Transverse colon (tissue), 4 donors: ENCODE data around the gene USP24. TPM values are rescaled to one million over a fixed set of nuclear protein-coding genes. Genes with fewer than 3 reads are reported as not detected.
"Not testable (repeated sequence)": the region's sequence is repeated elsewhere in the genome, so short reads cannot be mapped to it uniquely, and the experiment has no call there.

ENCODE experiments used
- DNase-seq: peaks from one replicate; pipeline ENCODE4 v3.0.0-alpha.2; 2019
- H3K27ac ChIP-seq, 4 donors: fragments of 200-600 bp; sonication (generic); 2 replicates each; pipeline ENCODE4 v1.5.1; 2016 to 2018; ENCODE audit warnings: inconsistent platforms in 4 of 4
- H3K27me3 ChIP-seq: fragments of 200-600 bp; sonication (generic); 2 replicates; pipeline ENCODE4 v1.5.1; 2017; ENCODE audit warnings: inconsistent platforms
- H3K36me3 ChIP-seq, 4 donors: fragments of 200-600 bp; sonication (generic); 2 replicates each; pipeline ENCODE4 v1.5.1; 2017 to 2019; ENCODE audit warnings: inconsistent platforms in 4 of 4
- H3K4me1 ChIP-seq, 4 donors: fragments of 200-600 bp; sonication (generic); 2 replicates each; pipeline ENCODE4 v1.5.1; 2017 to 2020; ENCODE audit warnings: inconsistent platforms in 4 of 4
- H3K4me3 ChIP-seq, 4 donors: fragments of 200-600 bp; sonication (generic); 1 replicate in 1 of 4; 2 replicates in 3 of 4; pipeline versions ENCODE4 v1.5.1 to v1.6.1; 2017 to 2019; ENCODE audit warnings: inconsistent platforms in 4 of 4
- H3K9me3 ChIP-seq, 2 donors: fragments of 200-600 bp; sonication (generic); 2 replicates each; pipeline ENCODE4 v1.5.1; 2017 to 2019; ENCODE audit warnings: inconsistent platforms in 2 of 2
- CTCF ChIP-seq, 5 experiments: fragments of 200-600 bp in 3 of 5; fragments of 450-650 bp in 2 of 5; sonication (generic) in 3 of 5; IDR thresholded peaks; 1 replicate in 2 of 5; 2 replicates in 3 of 5; pipeline ENCODE4 v1.5.1; 2016 to 2017; ENCODE audit warnings: antibody characterized with exemption in 5 of 5, inconsistent platforms in 3 of 5, mild to moderate bottlenecking in 2 of 5, moderate library complexity in 1 of 5
- EP300 ChIP-seq: sonication (generic); formaldehyde crosslinking; IDR thresholded peaks from one replicate; pipeline ENCODE4 v1.6.1; 2017; ENCODE audit warnings: antibody characterized with exemption, low read depth
- POLR2A ChIP-seq: fragments of 450-650 bp; IDR thresholded peaks from one replicate; pipeline ENCODE4 v1.6.1; 2016; ENCODE audit warnings: antibody characterized with exemption, mild to moderate bottlenecking, moderate library complexity
- POLR2AphosphoS5 ChIP-seq, 3 donors: sonication (generic); formaldehyde crosslinking; IDR thresholded peaks; one replicate each; pipeline ENCODE4 v1.6.1; 2016; ENCODE audit warnings: antibody characterized with exemption in 3 of 3
- WGBS, 2 donors: methylation state at CpG; one replicate each; pipeline ENCODE4 v1.1.5; 2018; ENCODE audit warnings: low coverage in 1 of 2; 5-methylcytosine and 5-hydroxymethylcytosine counted together
- in situ Hi-C, 4 donors: fragments of 200-750 bp; cut with MboI; loops; one replicate each; pipeline versions ENCODE4 v1.15.0 to v1.15.1; 2017; ENCODE audit warnings: low sequenced_read_pairs in 3 of 4, low pct_ligation_motif_present in 1 of 4, low pct_unique_long_range_greater_than_20kb in 1 of 4
- intact Hi-C: fragments of 100-400 bp; cut with DNase I; formaldehyde crosslinking; loops from one replicate; pipeline ENCODE4 v1.15.1; 2023; ENCODE audit warnings: low total_unique reads
- total RNA-seq, 4 donors: library from RNA; depleted of rRNA; stranded (reverse); fragments of >200 nt; gene quantifications; one replicate each; pipeline ENCODE4 v1.1.0, GENCODE V29; 2016

The USP24 gene
- total RNA-seq, 4 donors from 2014 or later, result 30.7 to 79.4 (median 48.9) TPM

GRCh38 chr1:55195521-55196233, 19.5 kb downstream of the USP24 start:
- intact Hi-C loops, result no loop called here
- TF ChIP-seq POLR2AphosphoS5 (IDR thresholded peaks at IDR 0.05) (no peak), CTCF (IDR thresholded peaks at IDR 0.05) (no peak), EP300 (no peak), POLR2A (no peak)
- no peak overlapping the region for H3K27ac ChIP-seq

GRCh38 chr1:55194851-55195250, 20.3 kb downstream of the USP24 start:
- 57 to 88% methylated on average over 3 of the region's 3 CpGs for WGBS, 2 donors
- intact Hi-C loops (no loop called here), in situ Hi-C loops (no loop called here)
- Histone ChIP-seq H3K27ac (no peak overlapping the region), H3K27me3 (no peaks in the 10 kb centered on the region), H3K9me3 (no peaks in the 10 kb centered on the region), H3K36me3 (no peaks in the 10 kb centered on the region), H3K4me1 (peaks cover 13 to 41% (median 17%) of the 10 kb centered on the region in 4 donors), H3K4me3 (no peak overlapping the region)
- no peak for DNase-seq
- TF ChIP-seq CTCF (IDR thresholded peaks at IDR 0.05) (no peak), EP300 (no peak), POLR2A (no peak), POLR2AphosphoS5 (IDR thresholded peaks at IDR 0.05) (no peak)

More at GRCh38 chr1:55195521-55196233, 19.5 kb downstream of the USP24 start:
- Histone ChIP-seq H3K4me1 (peaks cover 13 to 37% (median 17%) of the 10 kb centered on the region in 4 donors), H3K9me3 (no peaks in the 10 kb centered on the region), H3K27me3 (no peaks in the 10 kb centered on the region), H3K4me3 (no peak overlapping the region), H3K36me3 (no peaks in the 10 kb centered on the region)
- 87 to 90% methylated on average over 3 of the region's 3 CpGs for WGBS, 2 donors
- no peak for DNase-seq
- in situ Hi-C loops, result no loop called here

- no peak for DNase-seq
- 50 to 74% methylated on average over 1 of the region's 1 CpG for WGBS, 2 donors
- intact Hi-C loops (no loop called here), in situ Hi-C loops (no loop called here)
- Histone ChIP-seq H3K4me3 (no peak overlapping the region), H3K9me3 (no peaks in the 10 kb centered on the region), H3K27me3 (no peaks in the 10 kb centered on the region), H3K36me3 (no peaks in the 10 kb centered on the region), H3K4me1 (peaks cover 11 to 37% (median 15%) of the 10 kb centered on the region in 4 donors), H3K27ac (no peak overlapping the region)
- TF ChIP-seq POLR2AphosphoS5 (IDR thresholded peaks at IDR 0.05) (no peak), CTCF (IDR thresholded peaks at IDR 0.05) (no peak), EP300 (no peak), POLR2A (no peak)
Measured at GRCh38 chr1:55192093-55192492, 23.1 kb downstream of the USP24 start.

GRCh38 chr1:55191219-55191952, 23.8 kb downstream of the USP24 start:
- WGBS, 2 donors, result 71 to 75% methylated on average over 8 to 11 of the region's 11 CpGs
- H3K36me3 ChIP-seq, H3K4me3 ChIP-seq, intact Hi-C loops, H3K27ac ChIP-seq, DNase-seq, in situ Hi-C loops, H3K27me3 ChIP-seq, H3K9me3 ChIP-seq: not testable (repeated sequence)
- peaks cover 4 to 30% (median 8%) of the 10 kb centered on the region in 4 donors for H3K4me1 ChIP-seq
